T-helper 2 cell treated with Interferon-gamma antibody and Interleukin-4, amounts not matched to agents 5 μg/mL and 100 μg/mL, for 36 hours (primary cell): ENCODE results near the gene SLC39A8.
A peak's percentile ranks its signal among the peaks of the same experiment; 100 is the strongest.

Source experiments
- DNase-seq: peaks from one replicate; pipeline ENCODE4 v3.0.0; 2021; ENCODE audit warnings: low spot score
- H3K27ac Mint-ChIP-seq: one replicate; pipeline ENCODE4 v1.8.0; 2021; ENCODE audit warnings: mild to moderate bottlenecking, mixed read lengths
- H3K27me3 Mint-ChIP-seq: one replicate; pipeline ENCODE4 v1.8.0; 2021; ENCODE audit warnings: low read depth, mixed read lengths
- H3K36me3 Mint-ChIP-seq: one replicate; pipeline ENCODE4 v1.8.0; 2021; ENCODE audit warnings: low read depth, mixed read lengths
- H3K4me1 Mint-ChIP-seq: one replicate; pipeline ENCODE4 v1.8.0; 2021; ENCODE audit warnings: low read depth, mixed read lengths
- H3K4me3 Mint-ChIP-seq: one replicate; pipeline ENCODE4 v1.8.0; 2022; ENCODE audit warnings: mild to moderate bottlenecking, moderate library complexity, mixed read lengths
- H3K9me3 Mint-ChIP-seq: one replicate; pipeline ENCODE4 v1.8.0; 2021; ENCODE audit warnings: mixed read lengths

Gene SLC39A8

GRCh38 chr4:102352781-102353180, 7.5 kb upstream of the SLC39A8 start:
- Mint-ChIP-seq H3K9me3 (no peaks in the 10 kb centered on the region), H3K27ac (no peak overlapping the region), H3K36me3 (no peaks in the 10 kb centered on the region), H3K4me3 (no peak overlapping the region), H3K4me1 (no peaks in the 10 kb centered on the region), H3K27me3 (peaks cover 22% of the 10 kb centered on the region)
- no peak for DNase-seq

GRCh38 chr4:102350634-102351033, 5.4 kb upstream of the SLC39A8 start:
- H3K27me3 Mint-ChIP-seq = peaks cover 19% of the 10 kb centered on the region
- H3K27ac Mint-ChIP-seq = no peak overlapping the region
- no peak for DNase-seq
- H3K36me3 Mint-ChIP-seq = no peaks in the 10 kb centered on the region
- no peaks in the 10 kb centered on the region for H3K9me3 Mint-ChIP-seq
- H3K4me3 Mint-ChIP-seq = no peak overlapping the region
- H3K4me1 Mint-ChIP-seq = peaks cover 11% of the 10 kb centered on the region

- Mint-ChIP-seq H3K4me3 (no peak overlapping the region), H3K9me3 (no peaks in the 10 kb centered on the region), H3K27me3 (peaks cover 13% of the 10 kb centered on the region), H3K4me1 (peaks cover 11% of the 10 kb centered on the region), H3K27ac (no peak overlapping the region), H3K36me3 (peaks cover 1% of the 10 kb centered on the region)
- no peak for DNase-seq
These were observed 3.4 kb upstream of the SLC39A8 start for GRCh38 chr4:102348701-102349100.

GRCh38 chr4:102345795-102346100, 466 bp upstream of the SLC39A8 start:
- H3K27ac Mint-ChIP-seq = peak overlapping the region; percentile 97
- H3K4me1 Mint-ChIP-seq = peaks cover 29% of the 10 kb centered on the region
- peaks cover 4% of the 10 kb centered on the region for H3K27me3 Mint-ChIP-seq
- peak overlapping the region; percentile 84 for H3K4me3 Mint-ChIP-seq
- peaks cover 11% of the 10 kb centered on the region for H3K36me3 Mint-ChIP-seq
- no peaks in the 10 kb centered on the region for H3K9me3 Mint-ChIP-seq
- no peak for DNase-seq

- H3K36me3 Mint-ChIP-seq = peaks cover 16% of the 10 kb centered on the region
- peaks cover 39% of the 10 kb centered on the region for H3K4me1 Mint-ChIP-seq
- peak overlapping the region; percentile 84 for H3K4me3 Mint-ChIP-seq
- DNase-seq = peak; percentile 78
- peaks cover 2% of the 10 kb centered on the region for H3K27me3 Mint-ChIP-seq
- no peaks in the 10 kb centered on the region for H3K9me3 Mint-ChIP-seq
- H3K27ac Mint-ChIP-seq = peak overlapping the region; percentile 97
These were observed 745 bp downstream of the SLC39A8 start for GRCh38 chr4:102344520-102344953.

- H3K4me1 Mint-ChIP-seq = peaks cover 43% of the 10 kb centered on the region
- H3K27ac Mint-ChIP-seq = peak overlapping the region; percentile 97
- H3K36me3 Mint-ChIP-seq = peaks cover 21% of the 10 kb centered on the region
- DNase-seq = no peak
- no peaks in the 10 kb centered on the region for H3K27me3 Mint-ChIP-seq
- H3K9me3 Mint-ChIP-seq = no peaks in the 10 kb centered on the region
- H3K4me3 Mint-ChIP-seq = peak overlapping the region; percentile 84
These were observed 1.2 kb downstream of the SLC39A8 start for GRCh38 chr4:102343964-102344519.

GRCh38 chr4:102342404-102343074, 2.7 kb downstream of the SLC39A8 start:
- Mint-ChIP-seq H3K27me3 (no peaks in the 10 kb centered on the region), H3K36me3 (peaks cover 23% of the 10 kb centered on the region), H3K4me3 (peak overlapping the region; percentile 84), H3K9me3 (no peaks in the 10 kb centered on the region), H3K27ac (no peak overlapping the region), H3K4me1 (peaks cover 43% of the 10 kb centered on the region)
- DNase-seq = no peak

- Mint-ChIP-seq H3K27me3 (no peaks in the 10 kb centered on the region), H3K36me3 (peaks cover 26% of the 10 kb centered on the region), H3K9me3 (no peaks in the 10 kb centered on the region), H3K27ac (no peak overlapping the region), H3K4me3 (peak overlapping the region; percentile 84), H3K4me1 (peaks cover 41% of the 10 kb centered on the region)
- no peak for DNase-seq
These were observed 4.1 kb downstream of the SLC39A8 start for GRCh38 chr4:102341201-102341600.

- H3K4me3 Mint-ChIP-seq = no peak overlapping the region
- H3K4me1 Mint-ChIP-seq = peaks cover 45% of the 10 kb centered on the region
- peaks cover 36% of the 10 kb centered on the region for H3K36me3 Mint-ChIP-seq
- H3K27me3 Mint-ChIP-seq = no peaks in the 10 kb centered on the region
- H3K9me3 Mint-ChIP-seq = no peaks in the 10 kb centered on the region
- no peak overlapping the region for H3K27ac Mint-ChIP-seq
- DNase-seq = no peak
These were observed 6.3 kb downstream of the SLC39A8 start for GRCh38 chr4:102339018-102339417.

- H3K36me3 Mint-ChIP-seq = peaks cover 38% of the 10 kb centered on the region
- DNase-seq = no peak
- H3K4me3 Mint-ChIP-seq = no peak overlapping the region
- no peak overlapping the region for H3K27ac Mint-ChIP-seq
- no peaks in the 10 kb centered on the region for H3K9me3 Mint-ChIP-seq
- no peaks in the 10 kb centered on the region for H3K27me3 Mint-ChIP-seq
- peaks cover 48% of the 10 kb centered on the region for H3K4me1 Mint-ChIP-seq
These were observed 6.9 kb downstream of the SLC39A8 start for GRCh38 chr4:102338405-102338804.

GRCh38 chr4:102335616-102336015, 9.7 kb downstream of the SLC39A8 start:
- Mint-ChIP-seq H3K36me3 (peaks cover 39% of the 10 kb centered on the region), H3K27me3 (no peaks in the 10 kb centered on the region), H3K27ac (no peak overlapping the region), H3K4me3 (no peak overlapping the region), H3K9me3 (no peaks in the 10 kb centered on the region), H3K4me1 (peaks cover 51% of the 10 kb centered on the region)
- DNase-seq = no peak

- peaks cover 35% of the 10 kb centered on the region for H3K36me3 Mint-ChIP-seq
- no peak overlapping the region for H3K4me3 Mint-ChIP-seq
- H3K4me1 Mint-ChIP-seq = peaks cover 51% of the 10 kb centered on the region
- DNase-seq = no peak
- no peak overlapping the region for H3K27ac Mint-ChIP-seq
- no peaks in the 10 kb centered on the region for H3K27me3 Mint-ChIP-seq
- H3K9me3 Mint-ChIP-seq = no peaks in the 10 kb centered on the region
These were observed 10.7 kb downstream of the SLC39A8 start for GRCh38 chr4:102334624-102335023.

GRCh38 chr4:102333787-102334186, 11.5 kb downstream of the SLC39A8 start:
- DNase-seq = no peak
- peaks cover 30% of the 10 kb centered on the region for H3K36me3 Mint-ChIP-seq
- H3K4me3 Mint-ChIP-seq = no peak overlapping the region
- H3K27ac Mint-ChIP-seq = no peak overlapping the region
- H3K27me3 Mint-ChIP-seq = no peaks in the 10 kb centered on the region
- H3K9me3 Mint-ChIP-seq = no peaks in the 10 kb centered on the region
- H3K4me1 Mint-ChIP-seq = peaks cover 51% of the 10 kb centered on the region

- Mint-ChIP-seq H3K27ac (no peak overlapping the region), H3K27me3 (no peaks in the 10 kb centered on the region), H3K36me3 (peaks cover 13% of the 10 kb centered on the region), H3K4me1 (peaks cover 45% of the 10 kb centered on the region), H3K9me3 (no peaks in the 10 kb centered on the region), H3K4me3 (no peak overlapping the region)
- no peak for DNase-seq
These were observed 17.2 kb downstream of the SLC39A8 start for GRCh38 chr4:102328045-102328444.

GRCh38 chr4:102326951-102327350, 18.3 kb downstream of the SLC39A8 start:
- H3K27ac Mint-ChIP-seq = no peak overlapping the region
- no peaks in the 10 kb centered on the region for H3K27me3 Mint-ChIP-seq
- no peak for DNase-seq

More at GRCh38 chr4:102326951-102327350, 18.3 kb downstream of the SLC39A8 start:
- Mint-ChIP-seq H3K4me1 (peaks cover 47% of the 10 kb centered on the region), H3K9me3 (no peaks in the 10 kb centered on the region), H3K4me3 (no peak overlapping the region), H3K36me3 (peaks cover 5% of the 10 kb centered on the region)
